SW480 (cell line): ENCODE measurements around the gene BCL10.

Experiments used
- DNase-seq: peaks from one replicate; pipeline ENCODE4 v3.0.0-alpha.2; 2016; ENCODE audit warnings: low spot score

The BCL10 gene

GRCh38 chr1:85220756-85221201 is 55.7 kb downstream of the BCL10 start:
- no peak for DNase-seq

GRCh38 chr1:85219853-85220610 is 56.4 kb downstream of the BCL10 start:
- DNase-seq, result no peak

GRCh38 chr1:85216697-85217096 is 59.7 kb downstream of the BCL10 start:
- DNase-seq, result no peak
